Measurements from ENCODE around the gene MYH10.
"Not testable (repeated sequence)": the region's sequence is repeated elsewhere in the genome, so short reads cannot be mapped to it uniquely, and the experiment has no call there.

Gene MYH10

DNA sequence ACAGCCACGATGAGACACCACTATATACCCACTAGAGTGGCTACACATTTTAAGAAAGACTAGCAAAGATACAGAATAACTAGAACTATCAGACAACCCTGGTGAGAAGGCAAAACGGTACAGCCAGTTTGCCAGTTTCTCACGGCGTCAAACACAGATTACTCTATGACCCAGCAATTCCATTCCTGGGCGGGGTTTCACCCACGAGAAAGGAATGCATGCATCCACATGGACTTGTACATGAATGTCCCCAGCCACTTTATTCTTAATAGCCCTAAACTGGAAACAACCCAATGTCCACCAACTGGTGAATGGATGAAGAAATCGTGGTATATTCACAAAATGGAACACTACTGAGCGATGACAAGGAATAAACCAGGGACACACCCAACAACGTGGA is 74.5 kb downstream of the MYH10 start:
- in situ Hi-C loops (cut with MboI; ENCODE audit: low pct_unique_long_range_greater_than_20kb, low sequenced_read_pairs, unreplicated experiment), result no loop called here
- TF ChIP-seq, protein P1, sequence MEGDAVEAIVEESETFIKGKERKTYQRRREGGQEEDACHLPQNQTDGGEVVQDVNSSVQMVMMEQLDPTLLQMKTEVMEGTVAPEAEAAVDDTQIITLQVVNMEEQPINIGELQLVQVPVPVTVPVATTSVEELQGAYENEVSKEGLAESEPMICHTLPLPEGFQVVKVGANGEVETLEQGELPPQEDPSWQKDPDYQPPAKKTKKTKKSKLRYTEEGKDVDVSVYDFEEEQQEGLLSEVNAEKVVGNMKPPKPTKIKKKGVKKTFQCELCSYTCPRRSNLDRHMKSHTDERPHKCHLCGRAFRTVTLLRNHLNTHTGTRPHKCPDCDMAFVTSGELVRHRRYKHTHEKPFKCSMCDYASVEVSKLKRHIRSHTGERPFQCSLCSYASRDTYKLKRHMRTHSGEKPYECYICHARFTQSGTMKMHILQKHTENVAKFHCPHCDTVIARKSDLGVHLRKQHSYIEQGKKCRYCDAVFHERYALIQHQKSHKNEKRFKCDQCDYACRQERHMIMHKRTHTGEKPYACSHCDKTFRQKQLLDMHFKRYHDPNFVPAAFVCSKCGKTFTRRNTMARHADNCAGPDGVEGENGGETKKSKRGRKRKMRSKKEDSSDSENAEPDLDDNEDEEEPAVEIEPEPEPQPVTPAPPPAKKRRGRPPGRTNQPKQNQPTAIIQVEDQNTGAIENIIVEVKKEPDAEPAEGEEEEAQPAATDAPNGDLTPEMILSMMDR (IDR thresholded peaks at IDR 0.05; ENCODE audit: extremely low read depth, insufficient read depth, missing control alignments), result no peak
- DNase-seq (ENCODE audit: low spot score), result no peak

- in situ Hi-C loops (cut with MboI; ENCODE audit: low pct_unique_long_range_greater_than_20kb, low sequenced_read_pairs, unreplicated experiment), result no loop called here
- TF ChIP-seq, protein P1 (IDR thresholded peaks at IDR 0.05; ENCODE audit: extremely low read depth, insufficient read depth, missing control alignments), result no peak
- no peak for DNase-seq (ENCODE audit: low spot score)
These were observed 75.5 kb downstream of the MYH10 start for GRCh38 chr17:8555062-8555461.

GRCh38 chr17:8552577-8553320 is 77.8 kb downstream of the MYH10 start:
- TF ChIP-seq, protein P1 (IDR thresholded peaks at IDR 0.05; ENCODE audit: extremely low read depth, insufficient read depth, missing control alignments), result no peak
- in situ Hi-C loops (cut with MboI; ENCODE audit: low pct_unique_long_range_greater_than_20kb, low sequenced_read_pairs, unreplicated experiment), result no loop called here
- DNase-seq (ENCODE audit: low spot score), result no peak

DNA sequence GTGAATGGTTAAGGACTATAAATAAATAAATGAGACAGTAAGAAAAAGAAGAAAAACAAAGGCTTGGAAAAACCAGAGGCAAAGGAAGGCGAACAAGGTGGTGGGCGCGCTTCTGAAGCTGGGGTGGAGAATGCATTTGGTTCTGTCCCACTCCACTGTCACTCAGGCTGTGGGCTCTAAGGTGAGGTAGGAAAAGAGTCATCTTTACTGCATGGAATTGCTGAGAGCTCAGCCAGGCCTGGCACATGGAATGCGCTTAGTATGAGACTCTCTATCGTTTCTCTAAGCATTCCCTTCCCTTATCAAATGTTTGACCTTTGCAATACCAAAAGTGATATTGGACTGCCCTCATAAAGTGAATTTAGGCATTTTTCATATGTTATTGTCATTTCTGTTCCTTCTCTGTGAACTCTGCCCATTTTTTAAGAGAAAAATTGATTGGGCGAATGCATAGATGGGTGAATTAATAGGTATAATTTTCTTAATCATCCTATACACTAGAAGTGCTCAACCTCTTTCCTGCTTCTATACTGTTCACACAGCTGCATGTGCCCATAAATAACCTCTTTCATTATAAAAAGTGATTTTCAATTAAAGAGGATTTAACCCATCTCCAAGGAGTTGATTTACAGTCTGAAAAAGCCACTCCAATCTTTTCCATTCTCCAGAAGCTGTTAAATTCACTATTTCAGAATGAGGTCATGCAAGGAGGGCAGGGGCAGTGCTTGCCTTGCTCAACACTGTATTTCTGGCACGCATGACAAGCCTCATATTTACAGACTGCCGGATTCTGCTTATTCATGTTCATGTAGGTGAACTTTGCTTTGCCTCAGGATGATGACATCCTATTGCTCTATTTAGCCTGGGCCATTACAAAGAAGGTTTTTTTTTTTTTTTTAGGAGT is 87.7 kb downstream of the MYH10 start:
- DNase-seq (ENCODE audit: low spot score), result no peak
- in situ Hi-C loops (cut with MboI; ENCODE audit: low pct_unique_long_range_greater_than_20kb, low sequenced_read_pairs, unreplicated experiment), result no loop called here
- TF ChIP-seq, protein P1 (IDR thresholded peaks at IDR 0.05; ENCODE audit: extremely low read depth, insufficient read depth, missing control alignments), result no peak

DNA sequence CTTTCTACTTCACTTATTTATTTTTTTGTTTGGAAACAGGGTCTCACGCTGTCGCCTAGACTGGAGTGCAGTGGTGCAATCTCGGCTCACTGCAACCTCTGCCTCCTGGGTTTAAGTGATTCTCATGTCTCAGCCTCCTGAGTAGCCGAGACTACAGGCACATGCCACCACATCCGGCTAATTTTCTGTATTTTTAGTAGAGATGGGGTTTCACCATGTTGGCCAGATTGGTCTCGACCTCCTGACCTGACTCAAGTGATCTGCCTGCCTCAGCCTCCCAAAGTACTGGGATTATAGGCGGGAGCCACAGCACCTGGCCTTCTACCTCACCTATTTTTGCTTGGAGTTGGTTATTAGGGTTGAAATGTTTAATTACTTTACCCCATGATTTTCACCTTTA is 90.5 kb downstream of the MYH10 start:
- DNase-seq (ENCODE audit: low spot score); in situ Hi-C loops (cut with MboI; ENCODE audit: low pct_unique_long_range_greater_than_20kb, low sequenced_read_pairs, unreplicated experiment): not testable (repeated sequence)

DNA sequence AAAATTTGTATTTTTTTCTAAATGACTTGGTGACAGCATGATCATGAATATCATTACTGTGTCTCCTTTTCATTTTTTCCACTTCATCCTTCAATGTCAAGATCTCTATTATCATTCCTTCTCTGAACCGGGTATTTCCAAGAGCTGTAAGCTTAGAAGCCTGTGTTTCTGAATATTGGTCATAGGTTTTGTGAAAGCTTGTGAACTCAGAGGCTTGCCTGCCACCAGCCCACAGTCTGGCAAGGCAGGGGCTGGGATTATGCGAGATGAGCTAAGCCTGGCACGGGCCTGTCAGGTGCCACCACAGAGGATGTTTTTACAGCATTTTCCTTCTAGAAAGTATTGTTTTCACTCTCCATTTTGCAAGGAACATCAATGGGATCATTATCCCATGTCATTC is 92.8 kb downstream of the MYH10 start:
- TF ChIP-seq, protein P1 (IDR thresholded peaks at IDR 0.05; ENCODE audit: extremely low read depth, insufficient read depth, missing control alignments), result no peak
- in situ Hi-C loops (cut with MboI; ENCODE audit: low pct_unique_long_range_greater_than_20kb, low sequenced_read_pairs, unreplicated experiment), result no loop called here
- no peak for DNase-seq (ENCODE audit: low spot score)

Data from GM13977 (cell line).